MCF 10A (cell line): ENCODE measurements around the gene PODXL2. TPM values are rescaled to one million over a fixed set of nuclear protein-coding genes. Genes with fewer than 3 reads are reported as not detected.

Source experiments
- BruUV-seq: library from RNA; stranded (reverse); fragments of 400-500 nt; replicated peaks from 2 replicates; lab custom pipeline; 2021; lab: Mats Ljungman, UMichigan
- CTCF ChIA-PET: fragments of 300-600 bp; sonication (Branson Sonifier 250); formaldehyde crosslinking; extraction: SDS; loops from one replicate; lab custom pipeline; 2021; ENCODE audit warnings: antibody characterized with exemption, inconsistent platforms; lab: Yijun Ruan, JAX
- POLR2A ChIA-PET: fragments of 300-600, 350-650 bp; sonication (Branson Sonifier 250); formaldehyde crosslinking; extraction: SDS; loops from one replicate; lab custom pipeline; 2020; ENCODE audit warnings: antibody characterized with exemption, inconsistent platforms; lab: Yijun Ruan, JAX
- DNase-seq: peaks from one replicate; pipeline ENCODE4 v3.0.0-alpha.2; 2018; ENCODE audit not compliant: unreplicated experiment
- H3K27ac Mint-ChIP-seq: one replicate; pipeline ENCODE4 v1.8.0; 2022; ENCODE audit warnings: mild to moderate bottlenecking, low read depth, mixed read lengths; ENCODE audit not compliant: unreplicated experiment
- H3K27me3 Mint-ChIP-seq: one replicate; pipeline ENCODE4 v1.8.0; 2022; ENCODE audit warnings: mixed read lengths; ENCODE audit not compliant: insufficient read depth, unreplicated experiment
- H3K36me3 Mint-ChIP-seq: one replicate; pipeline ENCODE4 v1.8.0; 2022; ENCODE audit warnings: mild to moderate bottlenecking, moderate library complexity, mixed read lengths; ENCODE audit not compliant: insufficient read depth, unreplicated experiment
- H3K4me1 Mint-ChIP-seq: one replicate; pipeline ENCODE4 v1.8.0; 2022; ENCODE audit warnings: mixed read lengths; ENCODE audit not compliant: insufficient read depth, unreplicated experiment
- H3K4me3 Mint-ChIP-seq: one replicate; pipeline ENCODE4 v1.8.0; 2022; ENCODE audit warnings: mild to moderate bottlenecking, moderate library complexity, mixed read lengths; ENCODE audit not compliant: unreplicated experiment
- H3K9me3 Mint-ChIP-seq: one replicate; pipeline ENCODE4 v1.8.0; 2022; ENCODE audit warnings: mixed read lengths; ENCODE audit not compliant: unreplicated experiment
- intact Hi-C: fragments of 100-400 bp; cut with micrococcal nuclease; formaldehyde crosslinking; loops from 2 replicates; pipeline ENCODE4 v1.14.1; 2022
- total RNA-seq: library from RNA; stranded (reverse); gene quantifications from 2 replicates; pipeline ENCODE4 v1.2.3, GENCODE V29; 2022
- TF ChIP-seq, protein P1 (sequence below): fragments of 200-600 bp; IDR thresholded peaks from one replicate; pipeline ENCODE4 v1.8.0; 2022; ENCODE audit warnings: antibody characterized with exemption, mild to moderate bottlenecking; ENCODE audit not compliant: unreplicated experiment

Gene PODXL2
- total RNA-seq, 1 experiment from 2014 or later, result 10.1 TPM

DNA sequence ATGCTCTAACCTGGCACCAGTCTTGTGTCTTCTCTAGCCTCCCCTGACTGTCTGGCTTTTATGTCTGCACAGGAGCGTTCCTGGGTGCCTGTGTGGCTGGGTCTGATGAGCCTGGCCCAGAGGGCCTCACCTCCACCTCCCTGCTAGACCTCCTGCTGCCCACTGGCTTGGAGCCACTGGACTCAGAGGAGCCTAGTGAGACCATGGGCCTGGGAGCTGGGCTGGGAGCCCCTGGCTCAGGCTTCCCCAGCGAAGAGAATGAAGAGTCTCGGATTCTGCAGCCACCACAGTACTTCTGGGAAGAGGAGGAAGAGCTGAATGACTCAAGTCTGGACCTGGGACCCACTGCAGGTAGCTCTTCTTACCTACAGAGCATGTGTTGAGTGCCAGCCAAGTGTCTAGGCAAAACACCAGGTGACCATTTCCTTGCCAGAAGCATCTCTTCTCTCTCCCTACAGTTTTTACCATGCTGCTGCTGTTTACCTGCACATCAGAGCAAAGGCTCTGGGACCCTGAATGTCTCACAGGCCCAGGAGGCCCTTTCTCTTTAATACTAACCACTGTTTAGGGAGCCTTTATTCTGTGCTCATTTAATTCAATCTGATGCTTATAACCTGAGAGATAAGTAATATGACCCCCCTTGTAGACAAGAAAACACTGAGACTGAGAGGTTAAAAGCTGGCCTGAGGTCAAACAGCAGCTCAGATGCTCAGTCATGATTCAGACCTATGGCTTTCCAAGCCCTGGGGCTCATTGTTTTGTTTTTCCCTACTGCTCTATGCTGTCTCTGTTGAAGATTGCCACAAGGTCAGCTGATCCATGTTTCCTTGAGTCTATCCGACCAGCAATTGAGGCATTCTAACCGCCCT lies 10.4 kb downstream of the PODXL2 start:
- H3K27ac Mint-ChIP-seq, result peak overlapping the region; percentile 35
- peaks cover 11% of the 10 kb centered on the region for H3K4me1 Mint-ChIP-seq
- intact Hi-C loops, result no loop called here
- DNase-seq, result peak; percentile 56
- TF ChIP-seq, protein P1, sequence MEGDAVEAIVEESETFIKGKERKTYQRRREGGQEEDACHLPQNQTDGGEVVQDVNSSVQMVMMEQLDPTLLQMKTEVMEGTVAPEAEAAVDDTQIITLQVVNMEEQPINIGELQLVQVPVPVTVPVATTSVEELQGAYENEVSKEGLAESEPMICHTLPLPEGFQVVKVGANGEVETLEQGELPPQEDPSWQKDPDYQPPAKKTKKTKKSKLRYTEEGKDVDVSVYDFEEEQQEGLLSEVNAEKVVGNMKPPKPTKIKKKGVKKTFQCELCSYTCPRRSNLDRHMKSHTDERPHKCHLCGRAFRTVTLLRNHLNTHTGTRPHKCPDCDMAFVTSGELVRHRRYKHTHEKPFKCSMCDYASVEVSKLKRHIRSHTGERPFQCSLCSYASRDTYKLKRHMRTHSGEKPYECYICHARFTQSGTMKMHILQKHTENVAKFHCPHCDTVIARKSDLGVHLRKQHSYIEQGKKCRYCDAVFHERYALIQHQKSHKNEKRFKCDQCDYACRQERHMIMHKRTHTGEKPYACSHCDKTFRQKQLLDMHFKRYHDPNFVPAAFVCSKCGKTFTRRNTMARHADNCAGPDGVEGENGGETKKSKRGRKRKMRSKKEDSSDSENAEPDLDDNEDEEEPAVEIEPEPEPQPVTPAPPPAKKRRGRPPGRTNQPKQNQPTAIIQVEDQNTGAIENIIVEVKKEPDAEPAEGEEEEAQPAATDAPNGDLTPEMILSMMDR, result no peak
- H3K4me3 Mint-ChIP-seq, result no peak overlapping the region
- ChIA-PET CTCF (interaction anchor here (0.7 to 1.9 kb wide), 4 partner anchors 12 to 64 kb away, joined by 3 to 6 read pairs (median 4); no protein-coding TSS in a partner anchor), POLR2A (interaction anchor here (0.5 to 2.5 kb wide), 7 partner anchors 10 to 362 kb away, joined by 3 to 11 read pairs (median 3); partner anchors contain the start of genes PODXL2 and TPRA1)
- BruUV-seq, result no TSS peak
- H3K27me3 Mint-ChIP-seq, result no peaks in the 10 kb centered on the region
- H3K36me3 Mint-ChIP-seq, result peaks cover 7% of the 10 kb centered on the region
- no peaks in the 10 kb centered on the region for H3K9me3 Mint-ChIP-seq

DNA sequence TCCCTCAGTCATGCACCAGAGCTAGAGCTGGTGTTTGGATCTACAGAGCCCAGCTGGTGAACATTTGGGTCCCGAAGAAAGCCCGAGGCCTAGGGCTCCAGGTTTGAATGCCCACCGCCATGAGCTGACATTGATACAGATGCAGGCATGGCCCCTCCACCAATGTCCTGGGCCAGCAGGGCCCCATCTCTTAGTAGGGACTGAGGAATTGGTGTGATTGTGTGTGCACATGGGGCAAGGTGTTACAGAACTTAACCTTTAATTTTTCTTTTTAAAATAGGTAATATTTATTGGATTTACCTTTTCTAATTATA lies 11.0 kb downstream of the PODXL2 start:
- H3K4me3 Mint-ChIP-seq, result no peak overlapping the region
- H3K27ac Mint-ChIP-seq, result peak overlapping the region; percentile 35
- peaks cover 7% of the 10 kb centered on the region for H3K36me3 Mint-ChIP-seq
- BruUV-seq, result no TSS peak
- TF ChIP-seq, protein P1, result no peak
- intact Hi-C loops, result no loop called here
- no peak for DNase-seq
- H3K4me1 Mint-ChIP-seq, result peaks cover 11% of the 10 kb centered on the region
- ChIA-PET CTCF (interaction anchor here (0.7 to 1.9 kb wide), 3 partner anchors 11 to 65 kb away, joined by 4 to 6 read pairs (median 5); no protein-coding TSS in a partner anchor), POLR2A (interaction anchor here (0.5 to 2.5 kb wide), 7 partner anchors 11 to 362 kb away, joined by 3 to 11 read pairs (median 3); partner anchors contain the start of genes PODXL2 and TPRA1)
- H3K9me3 Mint-ChIP-seq, result no peaks in the 10 kb centered on the region
- H3K27me3 Mint-ChIP-seq, result no peaks in the 10 kb centered on the region

DNA sequence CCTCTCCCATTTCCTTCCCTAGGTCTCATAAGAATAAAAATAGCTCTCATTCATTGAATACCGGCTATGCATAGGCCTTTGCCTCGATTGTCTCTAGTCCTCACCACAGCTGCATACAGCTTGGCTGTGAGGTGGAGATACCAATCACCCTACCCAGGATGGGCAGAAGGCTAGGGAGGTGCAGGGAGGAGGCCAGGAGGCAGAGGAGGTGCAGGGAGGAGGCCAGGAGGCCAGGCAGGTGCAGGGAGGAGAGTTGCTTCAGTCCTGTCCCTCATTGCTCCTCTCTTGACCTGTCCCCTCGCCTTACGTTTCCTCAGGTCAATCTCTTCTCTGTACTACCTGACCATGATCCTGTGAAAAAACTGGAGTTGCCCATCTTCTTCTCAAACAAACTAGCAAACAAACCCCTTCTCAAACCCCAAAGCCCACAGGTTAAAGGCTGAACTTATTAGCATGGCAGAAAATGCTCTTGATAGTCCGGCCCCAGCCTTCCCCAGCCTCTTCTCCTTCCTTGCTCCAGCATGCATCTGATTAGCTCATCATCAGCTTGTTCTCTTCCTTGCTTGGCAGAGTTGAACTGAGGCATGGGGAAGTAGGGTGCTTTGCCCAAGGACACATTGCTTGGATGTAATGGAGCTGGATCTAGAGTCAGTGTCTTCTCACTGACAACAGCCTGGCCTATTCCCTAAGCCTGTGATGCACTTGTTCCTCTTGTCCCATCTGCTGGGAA lies 15.8 kb downstream of the PODXL2 start:
- Mint-ChIP-seq H3K9me3 (no peaks in the 10 kb centered on the region), H3K4me3 (no peak overlapping the region), H3K27ac (no peak overlapping the region), H3K36me3 (peaks cover 7% of the 10 kb centered on the region), H3K27me3 (no peaks in the 10 kb centered on the region), H3K4me1 (peaks cover 3% of the 10 kb centered on the region)
- BruUV-seq, result no TSS peak
- DNase-seq, result no peak
- ChIA-PET CTCF (interaction anchor here (0.6 to 1.1 kb wide), 3 partner anchors 11 to 964 kb away, joined by 3 read pairs; no protein-coding TSS in a partner anchor), POLR2A (interaction anchor here (1.5 kb wide), 1 partner anchor 28 kb away, joined by 3 read pairs; the partner anchor contains the start of gene ABTB1)
- TF ChIP-seq, protein P1, result no peak
- intact Hi-C loops, result no loop called here
